Measurements from ENCODE around the gene UGT1A8.

GRCh38 chr2:233807215-233807865 lies 189.9 kb downstream of the UGT1A8 start:
- TF ChIP-seq CTCF (IDR thresholded peaks at IDR 0.05; ENCODE audit: insufficient read depth, low read length): no peak
- no peak for TF ChIP-seq POLR2AphosphoS5 (IDR thresholded peaks at IDR 0.05; ENCODE audit: low read depth)
- TF ChIP-seq SPI1 (IDR thresholded peaks at IDR 0.05; ENCODE audit: borderline replicate concordance, low read depth): no peak
- TF ChIP-seq GABPA (IDR thresholded peaks at IDR 0.05; ENCODE audit: low read depth): no peak
- no peak for TF ChIP-seq REST (IDR thresholded peaks at IDR 0.05; ENCODE audit: insufficient replicate concordance, low read depth)

Measured in HL-60 (cell line).